Activated CD8-positive, alpha-beta T cell treated with anti-CD3 and anti-CD28 coated beads, Interleukin-2, amount 10 ng/mL, durations not matched to agents 7 days and 5 days (primary cell): ENCODE results near the gene PSMB4. TPM values are rescaled to one million over a fixed set of nuclear protein-coding genes. Genes with fewer than 3 reads are reported as not detected.

Experiments used
- ATAC-seq: fragments of 150-1000 bp; cut with Tn5 transposase; one replicate; pipeline ENCODE4 v1.10.0; 2021; ENCODE audit warnings: moderate library complexity
- CTCF ChIA-PET: fragments of 350-600 bp; sonication (Branson Sonifier 250); formaldehyde crosslinking; loops from one replicate; lab custom pipeline; 2021; ENCODE audit warnings: antibody characterized with exemption; lab: Charles Lee
- POLR2A ChIA-PET: fragments of 350-600 bp; sonication (Branson Sonifier 250); formaldehyde crosslinking; loops from one replicate; lab custom pipeline; 2021; ENCODE audit warnings: antibody characterized with exemption; lab: Charles Lee
- DNase-seq: peaks from one replicate; pipeline ENCODE4 v3.0.0-alpha.2; 2020
- H3K27ac Mint-ChIP-seq: one replicate; pipeline ENCODE4 v1.8.0; 2021; ENCODE audit warnings: mild to moderate bottlenecking, mixed read lengths
- H3K27me3 Mint-ChIP-seq: one replicate; pipeline ENCODE4 v1.8.0; 2021; ENCODE audit warnings: low read depth, mixed read lengths
- H3K36me3 Mint-ChIP-seq: one replicate; pipeline ENCODE4 v1.8.0; 2021; ENCODE audit warnings: low read depth, mixed read lengths
- H3K4me1 Mint-ChIP-seq: one replicate; pipeline ENCODE4 v1.8.0; 2021; ENCODE audit warnings: low read depth, mixed read lengths
- H3K4me3 Mint-ChIP-seq: one replicate; pipeline ENCODE4 v1.8.0; 2021; ENCODE audit warnings: mild to moderate bottlenecking, mixed read lengths
- H3K9me3 Mint-ChIP-seq: one replicate; pipeline ENCODE4 v1.8.0; 2022; ENCODE audit warnings: mixed read lengths; ENCODE audit not compliant: insufficient read depth
- total RNA-seq, 2 experiments: library from RNA; stranded (reverse); gene quantifications; one replicate each; pipeline ENCODE4 v1.2.3, GENCODE V29; 2021

PSMB4 gene
- total RNA-seq, 2 experiments from 2014 or later = 292 to 303 TPM

DNA sequence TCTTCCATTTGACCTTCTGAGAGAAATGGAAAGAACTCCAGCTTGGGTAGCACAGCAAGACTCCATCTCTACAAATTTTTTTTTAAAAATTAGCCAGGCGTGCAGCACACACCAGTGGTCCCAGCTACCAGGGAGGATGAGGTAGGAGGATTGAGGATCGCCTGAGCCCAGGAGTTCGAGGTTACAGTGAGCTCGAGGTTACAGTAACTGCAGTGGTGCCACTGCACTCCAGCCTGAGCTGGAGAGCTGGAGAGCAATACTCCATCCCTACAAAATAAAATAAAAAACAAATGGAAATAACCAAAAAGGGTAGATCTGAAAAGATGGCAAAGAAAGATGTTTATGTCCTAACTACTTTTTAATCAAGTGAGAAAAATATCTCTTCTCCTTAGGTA is 45.4 kb downstream of the PSMB4 start:
- peak overlapping the region; percentile 25 for H3K27ac Mint-ChIP-seq

DNA sequence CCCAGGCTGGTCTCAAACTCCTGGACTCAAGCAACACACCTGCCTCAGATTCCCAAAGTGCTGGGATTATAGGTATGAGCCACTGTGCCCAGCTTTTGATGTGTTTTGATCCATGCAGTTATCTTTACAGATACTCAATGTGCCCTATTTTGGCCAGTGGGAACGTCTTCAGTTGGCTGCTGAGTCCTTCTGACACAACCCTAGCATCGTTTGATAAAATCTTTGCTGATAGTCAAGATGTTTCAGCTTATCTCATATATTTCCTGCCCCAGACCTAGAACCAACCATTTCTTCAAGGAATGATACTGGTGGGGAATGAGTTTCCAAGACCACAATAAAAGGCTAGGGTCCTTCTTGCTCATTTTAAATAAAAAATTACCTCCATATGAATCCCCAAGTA is 48.3 kb downstream of the PSMB4 start:
- H3K27ac Mint-ChIP-seq = no peak overlapping the region
- ATAC-seq (no peak), DNase-seq (no peak)
- no peak overlapping the region for H3K4me3 Mint-ChIP-seq
- no peaks in the 10 kb centered on the region for H3K9me3 Mint-ChIP-seq
- CTCF ChIA-PET = interaction anchor here (1.1 to 2.0 kb wide), 3 partner anchors 9 to 287 kb away, joined by 3 to 5 read pairs (median 4); no protein-coding TSS in a partner anchor
- no peaks in the 10 kb centered on the region for H3K27me3 Mint-ChIP-seq
- peaks cover 32% of the 10 kb centered on the region for H3K4me1 Mint-ChIP-seq
- POLR2A ChIA-PET = no interaction called here
- H3K36me3 Mint-ChIP-seq = peaks cover 9% of the 10 kb centered on the region

More for the DNA sequence above, 45.4 kb downstream of the PSMB4 start:
- Mint-ChIP-seq H3K4me1 (peaks cover 37% of the 10 kb centered on the region), H3K4me3 (no peak overlapping the region), H3K9me3 (no peaks in the 10 kb centered on the region), H3K27me3 (no peaks in the 10 kb centered on the region), H3K36me3 (peaks cover 22% of the 10 kb centered on the region)
- DNase-seq (no peak), ATAC-seq (no peak)
- POLR2A ChIA-PET = interaction anchor here (1.4 kb wide), 1 partner anchor 46 kb away, joined by 4 read pairs; the partner anchor contains the start of gene PSMB4
- CTCF ChIA-PET = interaction anchor here (0.8 to 1.9 kb wide), 30 partner anchors 10 to 409 kb away, joined by 3 to 11 read pairs (median 4); partner anchors contain the start of genes CGN, PSMB4, THEM5 and TUFT1

Other genes with a start within 250 kb of the PSMB4 start
- 10 to 100 TPM; 18.5 to 20.0 TPM for gene TNFAIP8L2, start 242.9 kb upstream of the PSMB4 start, total RNA-seq
- gene LYSMD1, start 233.7 kb upstream of the PSMB4 start, total RNA-seq = 1 to 10 TPM; 3.7 to 4.3 TPM
- 10 to 100 TPM; 53.0 to 55.9 TPM for gene SCNM1, start 233.4 kb upstream of the PSMB4 start, total RNA-seq
- 1 to 10 TPM; 2.2 to 3.4 TPM for gene TMOD4, start 223.6 kb upstream of the PSMB4 start, total RNA-seq
- gene VPS72, start 209.4 kb upstream of the PSMB4 start, total RNA-seq = 10 to 100 TPM; 59.8 to 61.7 TPM
- 10 to 100 TPM; 64.9 to 69.2 TPM for gene PIP5K1A, start 201.0 kb upstream of the PSMB4 start, total RNA-seq
- 100 to 1,000 TPM; 194 to 210 TPM for gene PSMD4, start 144.8 kb upstream of the PSMB4 start, total RNA-seq
- 10 to 100 TPM; 25.5 to 26.6 TPM for gene ZNF687, start 117.3 kb upstream of the PSMB4 start, total RNA-seq
- 10 to 100 TPM; 56.0 to 70.2 TPM for gene PI4KB, start 72.2 kb upstream of the PSMB4 start, total RNA-seq
- gene RFX5, start 52.3 kb upstream of the PSMB4 start, total RNA-seq = 10 to 100 TPM; 59.3 to 63.9 TPM
- not detected for gene SELENBP1, start 26.9 kb upstream of the PSMB4 start, total RNA-seq
- 10 to 100 TPM; 67.7 to 68.5 TPM for gene POGZ, start 59.9 kb downstream of the PSMB4 start, total RNA-seq
- gene CGN, start 111.8 kb downstream of the PSMB4 start, total RNA-seq = under 1 TPM; 0.34 to 0.82 TPM
- under 1 TPM; 0.42 TPM for gene TUFT1, start 140.7 kb downstream of the PSMB4 start, total RNA-seq
- 10 to 100 TPM; 24.5 to 26.0 TPM for gene SNX27, start 212.5 kb downstream of the PSMB4 start, total RNA-seq